ENCODE results near the gene DGKH.

The DGKH gene

DNA sequence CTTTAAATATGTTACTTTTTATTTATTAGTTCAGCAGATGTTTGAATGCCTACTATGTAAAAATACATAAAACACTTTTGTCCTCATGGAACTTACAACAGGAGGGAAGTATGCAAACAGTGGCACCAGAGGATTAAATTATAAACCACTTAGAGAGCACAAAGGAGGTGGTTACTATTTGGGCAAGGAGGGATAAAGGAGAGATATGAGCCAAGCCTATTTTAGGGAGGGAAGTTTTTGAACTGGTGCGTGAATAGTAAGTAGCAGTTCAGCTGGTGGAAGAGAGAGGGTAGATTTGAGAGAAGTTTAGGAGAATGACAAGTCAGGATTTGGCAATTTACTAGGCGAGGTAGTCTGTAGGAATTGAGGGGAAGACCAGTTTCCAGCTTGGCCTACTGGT lies 232.1 kb downstream of the DGKH start:
- no peak for DNase-seq (ENCODE audit: low read depth)

DNA sequence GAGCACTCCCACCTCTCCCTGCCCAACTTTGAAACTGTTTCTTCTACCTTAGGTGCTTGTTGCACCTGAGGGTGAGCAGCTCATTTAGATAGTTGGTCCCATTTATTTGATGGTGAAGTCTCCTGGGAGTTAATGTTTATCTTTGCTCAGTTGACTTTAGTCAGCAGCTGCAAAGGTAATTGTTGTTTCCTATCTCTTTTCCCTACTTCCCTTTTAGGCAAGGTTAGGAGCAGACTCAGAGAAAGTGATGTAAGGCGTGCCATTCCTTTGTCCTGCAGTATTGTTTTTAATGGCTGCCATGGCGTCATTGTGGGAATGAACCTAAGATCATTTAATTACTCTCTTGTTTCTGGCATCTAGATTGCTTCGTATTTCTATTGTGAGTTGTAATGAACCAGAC lies 235.1 kb downstream of the DGKH start:
- DNase-seq (ENCODE audit: low read depth) = no peak

DNA sequence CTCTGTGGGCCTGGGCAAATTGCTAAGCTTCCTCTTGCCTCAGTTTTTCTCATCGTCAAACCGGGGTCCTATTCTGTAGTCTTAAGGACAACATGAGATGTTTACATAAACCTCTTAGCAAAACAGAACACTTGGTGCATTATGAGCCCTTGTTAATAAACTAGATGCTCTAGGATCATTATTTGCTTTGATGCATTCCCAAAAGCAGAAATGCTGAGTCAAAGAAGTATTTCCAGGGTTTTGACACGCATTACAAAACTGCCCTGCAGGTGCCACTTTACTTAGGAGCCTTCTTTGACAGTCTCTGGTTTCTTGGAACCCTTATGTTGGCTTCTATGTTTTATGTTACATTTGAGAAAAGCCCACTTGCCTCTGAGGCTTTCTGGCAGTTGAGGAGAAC lies 235.6 kb downstream of the DGKH start:
- DNase-seq (ENCODE audit: low read depth) = no peak

Measured in stimulated activated CD8-positive, alpha-beta memory T cell treated with anti-CD3 and anti-CD28 coated beads, Interleukin-12 subunit alpha, Interleukin-12 subunit beta, amount 100 ng/mL, for 4 hours (primary cell).